ENCODE measurements around the gene MTHFR. TPM values are rescaled to one million over a fixed set of nuclear protein-coding genes. Genes with fewer than 3 reads are reported as not detected.

MTHFR gene
- polyA plus RNA-seq (2011; rRNA removed) = 7.7 and 8.8 TPM in 2 replicates
- 20.8 and 25.8 TPM in 2 replicates for polyA minus RNA-seq (2011; rRNA and poly(A)+ RNA removed)

DNA sequence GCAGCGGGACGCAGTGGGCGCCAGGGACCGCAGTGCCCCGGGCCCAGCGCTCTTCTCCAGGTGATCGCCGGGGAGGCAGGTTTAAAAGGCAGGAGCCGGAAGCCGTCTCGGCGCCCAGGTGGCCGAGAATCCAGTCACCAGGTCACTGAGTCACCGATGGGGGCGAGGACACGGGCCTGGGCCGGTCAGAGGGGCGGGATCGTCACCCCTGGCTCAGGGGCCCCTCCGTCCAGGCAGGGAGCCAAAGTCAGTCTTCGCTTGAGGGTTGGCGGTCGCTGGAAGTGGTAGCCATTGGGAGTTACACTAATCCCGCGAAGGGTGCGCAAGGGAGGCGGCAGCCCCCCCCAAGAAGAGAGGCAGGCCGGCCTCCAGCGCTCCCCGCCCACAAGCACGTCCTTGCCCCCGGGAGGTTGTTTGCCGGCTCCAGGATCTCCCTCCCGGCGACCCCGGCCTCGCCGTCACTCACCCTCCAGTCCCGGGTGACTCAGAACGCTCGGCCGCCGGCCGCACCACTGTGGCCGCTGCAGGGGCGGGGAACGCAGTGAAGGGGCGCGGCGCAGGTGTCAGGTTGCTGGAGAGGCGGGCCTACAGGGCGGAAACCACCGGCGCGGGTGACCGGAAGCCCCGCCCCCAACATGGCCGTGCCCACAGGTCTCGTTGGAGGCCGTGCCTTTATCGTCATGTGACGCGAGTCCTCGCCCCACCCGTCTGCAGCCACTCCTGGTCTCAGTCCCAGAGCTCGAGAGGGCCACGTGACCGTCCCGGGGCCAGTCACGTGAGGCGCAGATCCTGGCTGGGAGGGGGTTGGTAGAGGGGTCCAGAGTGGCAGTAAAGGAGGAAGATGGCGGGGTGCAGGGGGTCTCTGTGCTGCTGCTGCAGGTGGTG, at the start of gene MTHFR, which contains the start of gene CLCN6:
Gene MTHFR, minus strand, starts transcription at position 543 of the 885 bp plus-strand sequence. CDS start 2,848 bp downstream, outside the sequence.
Gene CLCN6, plus strand, starts transcription at position 770 of the 885 bp plus-strand sequence. Its CDS starts 72 bp downstream, at position 842.
- peak; percentile 97 for DNase-seq (ENCODE audit: low read depth, low spot score)
- TF ChIP-seq, protein P1, sequence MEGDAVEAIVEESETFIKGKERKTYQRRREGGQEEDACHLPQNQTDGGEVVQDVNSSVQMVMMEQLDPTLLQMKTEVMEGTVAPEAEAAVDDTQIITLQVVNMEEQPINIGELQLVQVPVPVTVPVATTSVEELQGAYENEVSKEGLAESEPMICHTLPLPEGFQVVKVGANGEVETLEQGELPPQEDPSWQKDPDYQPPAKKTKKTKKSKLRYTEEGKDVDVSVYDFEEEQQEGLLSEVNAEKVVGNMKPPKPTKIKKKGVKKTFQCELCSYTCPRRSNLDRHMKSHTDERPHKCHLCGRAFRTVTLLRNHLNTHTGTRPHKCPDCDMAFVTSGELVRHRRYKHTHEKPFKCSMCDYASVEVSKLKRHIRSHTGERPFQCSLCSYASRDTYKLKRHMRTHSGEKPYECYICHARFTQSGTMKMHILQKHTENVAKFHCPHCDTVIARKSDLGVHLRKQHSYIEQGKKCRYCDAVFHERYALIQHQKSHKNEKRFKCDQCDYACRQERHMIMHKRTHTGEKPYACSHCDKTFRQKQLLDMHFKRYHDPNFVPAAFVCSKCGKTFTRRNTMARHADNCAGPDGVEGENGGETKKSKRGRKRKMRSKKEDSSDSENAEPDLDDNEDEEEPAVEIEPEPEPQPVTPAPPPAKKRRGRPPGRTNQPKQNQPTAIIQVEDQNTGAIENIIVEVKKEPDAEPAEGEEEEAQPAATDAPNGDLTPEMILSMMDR (IDR thresholded peaks at IDR 0.05; ENCODE audit: low read depth, low read length) = no peak
- Histone ChIP-seq H3K4me3 (ENCODE audit: low read depth, low read length) (peak within 1 kb of the TSS; percentile 84), H3K27me3 (ENCODE audit: control insufficient read depth, insufficient read depth, low read length) (no peaks in the 10 kb centered on the region), H3K9me3 (ENCODE audit: control insufficient read depth, insufficient read depth, low read length) (no peaks in the 10 kb centered on the region; the same call in 1 of the 2 replicates), H3K27ac (ENCODE audit: low read depth, low read length) (peak within 1 kb of the TSS; percentile 94)
- ChIA-PET POLR2A (interaction anchor here (0.6 to 1.8 kb wide), 10 partner anchors 10 to 829 kb away, joined by 3 to 22 read pairs (median 4); no protein-coding TSS in a partner anchor), CTCF (interaction anchor here (1.4 to 2.4 kb wide), 3 partner anchors 20 to 768 kb away, joined by 4 to 9 read pairs (median 7); no protein-coding TSS in a partner anchor)

DNA sequence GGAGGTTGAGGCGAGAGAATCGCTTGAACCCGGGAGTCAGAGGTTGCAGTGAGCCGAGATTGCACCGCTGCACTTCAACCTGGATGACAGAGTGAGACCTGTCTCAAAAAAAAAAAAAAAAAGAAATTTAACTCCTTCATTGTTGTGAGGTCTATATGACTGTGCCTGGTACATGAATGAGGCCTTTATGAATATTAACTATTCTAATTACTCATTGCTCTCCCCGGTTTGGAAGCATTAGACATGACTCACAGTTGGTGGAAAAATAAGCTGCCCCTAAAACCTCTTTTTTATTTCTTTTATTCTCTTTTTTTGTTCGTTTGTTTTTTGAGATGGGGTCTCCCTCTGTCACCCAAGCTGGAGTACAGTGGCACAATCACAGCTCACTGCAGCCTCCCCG, 49.7 kb upstream of the MTHFR start:
- H3K27me3 ChIP-seq (ENCODE audit: control insufficient read depth, insufficient read depth, low read length) = peaks cover 30% of the 10 kb centered on the region
- H3K9me3 ChIP-seq (ENCODE audit: control insufficient read depth, insufficient read depth, low read length) = no peaks in the 10 kb centered on the region
- ChIA-PET POLR2A (no interaction called here), CTCF (no interaction called here)
- no peak for DNase-seq (ENCODE audit: low read depth, low spot score)
- H3K4me3 ChIP-seq (ENCODE audit: low read depth, low read length) = no peak overlapping the region
- H3K27ac ChIP-seq (ENCODE audit: low read depth, low read length) = no peak overlapping the region
- TF ChIP-seq, protein P1 (IDR thresholded peaks at IDR 0.05; ENCODE audit: low read depth, low read length) = no peak

DNA sequence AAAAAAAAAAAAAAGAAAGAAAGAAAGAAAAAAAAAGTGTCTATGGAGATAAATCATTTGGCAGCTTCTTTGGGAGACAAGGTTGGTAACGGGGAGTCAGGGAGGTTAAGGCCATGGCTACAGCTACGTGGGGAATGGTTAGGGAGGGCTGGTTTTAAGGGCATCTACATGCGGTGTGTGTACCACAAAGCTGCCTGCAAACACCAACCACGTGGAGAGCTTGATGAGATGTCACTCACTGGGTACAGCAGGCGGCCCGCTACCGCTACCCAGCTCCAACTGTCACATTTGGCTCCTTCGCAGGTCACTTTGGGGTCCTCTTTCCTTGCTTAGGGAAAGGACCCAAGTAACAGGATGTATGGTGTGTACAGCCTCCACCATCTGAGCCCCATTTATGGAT, 48.8 kb upstream of the MTHFR start:
- CTCF ChIA-PET = no interaction called here
- POLR2A ChIA-PET = interaction anchor here (0.8 kb wide), 1 partner anchor 9 kb away, joined by 3 read pairs; no protein-coding TSS in a partner anchor
- TF ChIP-seq, protein P1 (IDR thresholded peaks at IDR 0.05; ENCODE audit: low read depth, low read length) = no peak

GRCh38 chr1:11851180-11851579, 45.4 kb upstream of the MTHFR start:
- ChIA-PET POLR2A (no interaction called here), CTCF (no interaction called here)
- Histone ChIP-seq H3K27me3 (ENCODE audit: control insufficient read depth, insufficient read depth, low read length) (peaks cover 7% of the 10 kb centered on the region), H3K4me3 (ENCODE audit: low read depth, low read length) (no peak overlapping the region), H3K9me3 (ENCODE audit: control insufficient read depth, insufficient read depth, low read length) (no peaks in the 10 kb centered on the region; the same call in 1 of the 2 replicates), H3K27ac (ENCODE audit: low read depth, low read length) (no peak overlapping the region)
- DNase-seq (ENCODE audit: low read depth, low spot score) = no peak
- TF ChIP-seq, protein P1 (IDR thresholded peaks at IDR 0.05; ENCODE audit: low read depth, low read length) = no peak

More for the DNA sequence above, 48.8 kb upstream of the MTHFR start:
- Histone ChIP-seq H3K9me3 (ENCODE audit: control insufficient read depth, insufficient read depth, low read length) (no peaks in the 10 kb centered on the region), H3K4me3 (ENCODE audit: low read depth, low read length) (no peak overlapping the region), H3K27ac (ENCODE audit: low read depth, low read length) (no peak overlapping the region), H3K27me3 (ENCODE audit: control insufficient read depth, insufficient read depth, low read length) (peaks cover 27% of the 10 kb centered on the region)
- no peak for DNase-seq (ENCODE audit: low read depth, low spot score)

GRCh38 chr1:11850156-11850555, 44.4 kb upstream of the MTHFR start:
- peaks cover 7% of the 10 kb centered on the region for H3K27me3 ChIP-seq (ENCODE audit: control insufficient read depth, insufficient read depth, low read length)
- H3K4me3 ChIP-seq (ENCODE audit: low read depth, low read length) = no peak overlapping the region
- CTCF ChIA-PET = no interaction called here
- no peak overlapping the region for H3K27ac ChIP-seq (ENCODE audit: low read depth, low read length)
- POLR2A ChIA-PET = no interaction called here
- H3K9me3 ChIP-seq (ENCODE audit: control insufficient read depth, insufficient read depth, low read length) = no peaks in the 10 kb centered on the region; the same call in 1 of the 2 replicates
- TF ChIP-seq, protein P1 (IDR thresholded peaks at IDR 0.05; ENCODE audit: low read depth, low read length) = no peak
- DNase-seq (ENCODE audit: low read depth, low spot score) = no peak
